ENCODE results near the gene PARP12.

The PARP12 gene

GRCh38 chr7:140028311-140028710 lies 34.4 kb downstream of the PARP12 start:
- H3K4me3 ChIP-seq (ENCODE audit: low read depth, low read length) = no peak overlapping the region
- DNase-seq = no peak

GRCh38 chr7:140027858-140028257 lies 34.9 kb downstream of the PARP12 start:
- Histone ChIP-seq H3K27me3 (no peaks in the 10 kb centered on the region), H3K4me1 (no peaks in the 10 kb centered on the region), H3K36me3 (no peaks in the 10 kb centered on the region), H3K4me3 (ENCODE audit: low read depth, low read length) (no peak overlapping the region), H3K9me3 (no peaks in the 10 kb centered on the region)
- peak; percentile 41 for DNase-seq
- TF ChIP-seq, protein P1, sequence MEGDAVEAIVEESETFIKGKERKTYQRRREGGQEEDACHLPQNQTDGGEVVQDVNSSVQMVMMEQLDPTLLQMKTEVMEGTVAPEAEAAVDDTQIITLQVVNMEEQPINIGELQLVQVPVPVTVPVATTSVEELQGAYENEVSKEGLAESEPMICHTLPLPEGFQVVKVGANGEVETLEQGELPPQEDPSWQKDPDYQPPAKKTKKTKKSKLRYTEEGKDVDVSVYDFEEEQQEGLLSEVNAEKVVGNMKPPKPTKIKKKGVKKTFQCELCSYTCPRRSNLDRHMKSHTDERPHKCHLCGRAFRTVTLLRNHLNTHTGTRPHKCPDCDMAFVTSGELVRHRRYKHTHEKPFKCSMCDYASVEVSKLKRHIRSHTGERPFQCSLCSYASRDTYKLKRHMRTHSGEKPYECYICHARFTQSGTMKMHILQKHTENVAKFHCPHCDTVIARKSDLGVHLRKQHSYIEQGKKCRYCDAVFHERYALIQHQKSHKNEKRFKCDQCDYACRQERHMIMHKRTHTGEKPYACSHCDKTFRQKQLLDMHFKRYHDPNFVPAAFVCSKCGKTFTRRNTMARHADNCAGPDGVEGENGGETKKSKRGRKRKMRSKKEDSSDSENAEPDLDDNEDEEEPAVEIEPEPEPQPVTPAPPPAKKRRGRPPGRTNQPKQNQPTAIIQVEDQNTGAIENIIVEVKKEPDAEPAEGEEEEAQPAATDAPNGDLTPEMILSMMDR (IDR thresholded peaks at IDR 0.05; ENCODE audit: low read depth, low read length) = no peak

More at GRCh38 chr7:140028311-140028710, 34.4 kb downstream of the PARP12 start:
- Histone ChIP-seq H3K4me1 (no peaks in the 10 kb centered on the region), H3K27me3 (no peaks in the 10 kb centered on the region), H3K9me3 (no peaks in the 10 kb centered on the region), H3K36me3 (no peaks in the 10 kb centered on the region)
- TF ChIP-seq, protein P1 (IDR thresholded peaks at IDR 0.05; ENCODE audit: low read depth, low read length) = no peak

GRCh38 chr7:140026935-140027334 lies 35.8 kb downstream of the PARP12 start:
- no peaks in the 10 kb centered on the region for H3K4me1 ChIP-seq
- H3K4me3 ChIP-seq (ENCODE audit: low read depth, low read length) = no peak overlapping the region
- no peak for DNase-seq
- H3K9me3 ChIP-seq = no peaks in the 10 kb centered on the region
- TF ChIP-seq, protein P1 (IDR thresholded peaks at IDR 0.05; ENCODE audit: low read depth, low read length) = no peak
- H3K27me3 ChIP-seq = no peaks in the 10 kb centered on the region
- H3K36me3 ChIP-seq = no peaks in the 10 kb centered on the region

- no peaks in the 10 kb centered on the region for H3K9me3 ChIP-seq
- no peaks in the 10 kb centered on the region for H3K4me1 ChIP-seq
- H3K36me3 ChIP-seq = no peaks in the 10 kb centered on the region
- H3K27me3 ChIP-seq = no peaks in the 10 kb centered on the region
- no peak overlapping the region for H3K4me3 ChIP-seq (ENCODE audit: low read depth, low read length)
- no peak for DNase-seq
- TF ChIP-seq, protein P1 (IDR thresholded peaks at IDR 0.05; ENCODE audit: low read depth, low read length) = no peak
Observed at GRCh38 chr7:140025814-140026433, 36.8 kb downstream of the PARP12 start.

- Histone ChIP-seq H3K4me1 (no peaks in the 10 kb centered on the region), H3K4me3 (ENCODE audit: low read depth, low read length) (no peak overlapping the region), H3K9me3 (no peaks in the 10 kb centered on the region), H3K27me3 (no peaks in the 10 kb centered on the region), H3K36me3 (no peaks in the 10 kb centered on the region)
- TF ChIP-seq, protein P1 (IDR thresholded peaks at IDR 0.05; ENCODE audit: low read depth, low read length) = no peak
- DNase-seq = no peak
Observed at GRCh38 chr7:140025241-140025640, 37.5 kb downstream of the PARP12 start.

- no peak for DNase-seq
- Histone ChIP-seq H3K36me3 (no peaks in the 10 kb centered on the region), H3K4me1 (no peaks in the 10 kb centered on the region), H3K9me3 (no peaks in the 10 kb centered on the region), H3K27me3 (no peaks in the 10 kb centered on the region), H3K4me3 (ENCODE audit: low read depth, low read length) (no peak overlapping the region)
- TF ChIP-seq, protein P1 (IDR thresholded peaks at IDR 0.05; ENCODE audit: low read depth, low read length) = no peak
Observed at GRCh38 chr7:140024585-140024984, 38.2 kb downstream of the PARP12 start.

Measured in BE2C (cell line).